Hindlimb muscle (tissue), 1 donor: Measurements from ENCODE around the gene PTK6. TPM values are rescaled to one million over a fixed set of nuclear protein-coding genes. Genes with fewer than 3 reads are reported as not detected.
"Not testable (repeated sequence)": the region's sequence is repeated elsewhere in the genome, so short reads cannot be mapped to it uniquely, and the experiment has no call there.

Source experiments
- DNase-seq: peaks from one replicate; pipeline ENCODE4 v3.0.0-alpha.2; 2013
- polyA plus RNA-seq: library from polyadenylated mRNA; unstranded; fragments of 120-200 nt; gene quantifications from one replicate; pipeline ENCODE4 v1.2.1, GENCODE V29; 2013; ENCODE audit not compliant: insufficient read length

Gene PTK6
- polyA plus RNA-seq, result 0.41 TPM

GRCh38 chr20:63536997-63537524, at the start of gene PTK6:
PTK6 (minus strand) TSS chr20:63537376; CDS start chr20:63537314, 62 bp downstream.
- no peak for DNase-seq

- no peak for DNase-seq
Measured at GRCh38 chr20:63586797-63587196, 49.6 kb upstream of the PTK6 start.

GRCh38 chr20:63585616-63586565, 48.7 kb upstream of the PTK6 start:
- no peak for DNase-seq

- DNase-seq, result no peak
Measured at GRCh38 chr20:63582382-63583063, 45.3 kb upstream of the PTK6 start.

GRCh38 chr20:63580796-63581461, 43.8 kb upstream of the PTK6 start:
- DNase-seq, result no peak

- no peak for DNase-seq
Measured at GRCh38 chr20:63579017-63579694, 42.0 kb upstream of the PTK6 start.

GRCh38 chr20:63578224-63579016, 41.2 kb upstream of the PTK6 start:
- no peak for DNase-seq

GRCh38 chr20:63577317-63577894, 40.2 kb upstream of the PTK6 start:
- no peak for DNase-seq

GRCh38 chr20:63576311-63576710, 39.1 kb upstream of the PTK6 start:
- DNase-seq, result no peak

GRCh38 chr20:63574829-63575743, 37.9 kb upstream of the PTK6 start:
- no peak for DNase-seq

- peak; percentile 65 for DNase-seq
Measured at GRCh38 chr20:63574156-63574828, 37.1 kb upstream of the PTK6 start, which contains the start of gene HELZ2. HELZ2 (minus strand) TSS chr20:63574239; CDS start chr20:63572385, 1,854 bp downstream.

GRCh38 chr20:63573647-63574131, 36.5 kb upstream of the PTK6 start:
- no peak for DNase-seq

- DNase-seq, result no peak
Measured at GRCh38 chr20:63572788-63573646, 35.8 kb upstream of the PTK6 start.

GRCh38 chr20:63572071-63572787, 35.1 kb upstream of the PTK6 start:
- no peak for DNase-seq

GRCh38 chr20:63571087-63571478, 33.9 kb upstream of the PTK6 start:
- not testable (repeated sequence) for DNase-seq

GRCh38 chr20:63570281-63571086, 33.3 kb upstream of the PTK6 start:
- no peak for DNase-seq
